ENCODE results near the gene RAB6B.

- TF ChIP-seq CTCF (conservative IDR thresholded peaks at IDR 0.05 in 1 of 2, IDR thresholded peaks at IDR 0.05 in 1 of 2; ENCODE audit: extremely low read depth in 1 of 2, insufficient read depth in 1 of 2, low read depth in 1 of 2, low read length in 2 of 2), result no peak
- no peak for TF ChIP-seq EZH2 (IDR thresholded peaks at IDR 0.05; ENCODE audit: borderline replicate concordance, low read length)
Observed at GRCh38 chr3:133827136-133827535, 68.5 kb downstream of the RAB6B start.

All from mammary epithelial cell (primary cell).